IMR-90 (cell line): ENCODE data around the gene TRAF3IP1. TPM values are rescaled to one million over a fixed set of nuclear protein-coding genes. Genes with fewer than 3 reads are reported as not detected.

Experiments
- ATAC-seq: fragments of 200-7000 bp; cut with Tn5 transposase; 2 replicates; pipeline ENCODE4 v1.9.1; 2020; ENCODE audit warnings: low read depth, mild to moderate bottlenecking, moderate library complexity
- BruUV-seq: library from RNA; stranded (reverse); fragments of 400-500 nt; replicated peaks from 2 replicates; lab custom pipeline; 2021; lab: Mats Ljungman, UMichigan
- CTCF ChIA-PET: fragments of 300-600 bp; formaldehyde crosslinking; extraction: SDS; loops from one replicate; lab custom pipeline; 2021; ENCODE audit warnings: antibody characterized with exemption; lab: Yijun Ruan, JAX
- POLR2A ChIA-PET: fragments of 300-600 bp; sonication (Branson Sonifier 250); formaldehyde crosslinking; loops from one replicate; lab custom pipeline; 2022; ENCODE audit warnings: antibody characterized with exemption; ENCODE audit not compliant: unreplicated experiment; lab: Charles Lee
- DNase-seq: peaks from one replicate; pipeline ENCODE4 v3.0.0; 2013
- H2AFZ ChIP-seq: replicated peaks from 2 replicates; pipeline ENCODE3; 2013; ENCODE audit warnings: low read length, mild to moderate bottlenecking; ENCODE audit not compliant: poor library complexity
- H2AK5ac ChIP-seq: 2 replicates; pipeline ENCODE4 v1.6.1; 2013; ENCODE audit warnings: low read depth, low read length, inconsistent platforms
- H2AK9ac ChIP-seq: replicated peaks from 2 replicates; pipeline ENCODE3; 2013; ENCODE audit warnings: mild to moderate bottlenecking, low read depth, low read length, moderate library complexity; ENCODE audit not compliant: poor library complexity
- H2BK120ac ChIP-seq: 2 replicates; pipeline ENCODE4 v1.6.1; 2013; ENCODE audit warnings: low read depth, low read length, inconsistent platforms
- H2BK15ac ChIP-seq: 3 replicates; pipeline ENCODE4 v1.6.1; 2013; ENCODE audit warnings: low read depth, low read length, inconsistent platforms
- H2BK20ac ChIP-seq: 2 replicates; pipeline ENCODE4 v1.6.1; 2013; ENCODE audit warnings: low read depth, mild to moderate bottlenecking, inconsistent platforms, low read length, moderate library complexity
- H2BK5ac ChIP-seq: 2 replicates; pipeline ENCODE4 v1.6.1; 2013; ENCODE audit warnings: mild to moderate bottlenecking, low read depth, low read length, inconsistent platforms; ENCODE audit not compliant: poor library complexity, severe bottlenecking
- H3K14ac ChIP-seq: replicated peaks from 2 replicates; pipeline ENCODE4 v1.6.1; 2013; ENCODE audit warnings: low read depth, low read length, inconsistent platforms
- H3K18ac ChIP-seq: 2 replicates; pipeline ENCODE4 v1.6.1; 2013; ENCODE audit warnings: low read depth, low read length, control low read depth
- H3K23ac ChIP-seq: 2 replicates; pipeline ENCODE4 v1.6.1; 2013; ENCODE audit warnings: low read depth, low read length, inconsistent platforms
- H3K27ac ChIP-seq: 2 replicates; pipeline ENCODE4 v1.5.1; 2013; ENCODE audit warnings: mild to moderate bottlenecking, control low read depth, low read length; ENCODE audit not compliant: insufficient read depth
- H3K27me3 ChIP-seq: 2 replicates; pipeline ENCODE4 v1.6.1; 2013; ENCODE audit warnings: low read length; ENCODE audit not compliant: control insufficient read depth, insufficient read depth
- H3K36me3 ChIP-seq: 2 replicates; pipeline ENCODE4 v1.6.1; 2013; ENCODE audit warnings: low read length, mixed read lengths; ENCODE audit not compliant: control insufficient read depth, insufficient read depth
- H3K4ac ChIP-seq: 2 replicates; pipeline ENCODE4 v1.6.1; 2013; ENCODE audit warnings: low read depth, low read length, inconsistent platforms
- H3K4me1 ChIP-seq: 2 replicates; pipeline ENCODE4 v1.6.1; 2013; ENCODE audit warnings: low read length, mixed read lengths; ENCODE audit not compliant: control insufficient read depth, insufficient read depth
- H3K4me2 ChIP-seq: 2 replicates; pipeline ENCODE4 v1.6.1; 2013; ENCODE audit warnings: low read depth, mild to moderate bottlenecking, control low read depth, low read length, moderate library complexity
- H3K4me3 ChIP-seq: 2 replicates; pipeline ENCODE4 v1.5.1; 2013; ENCODE audit warnings: low read depth, mild to moderate bottlenecking, control low read depth, low read length, moderate library complexity; ENCODE audit not compliant: insufficient read depth
- H3K56ac ChIP-seq: 2 replicates; pipeline ENCODE4 v1.6.1; 2013; ENCODE audit warnings: low read length, inconsistent platforms; ENCODE audit not compliant: insufficient read depth; ENCODE audit errors: extremely low read depth
- H3K79me1 ChIP-seq, 2 experiments: 2 replicates each; pipeline ENCODE4 v1.6.1; 2013; ENCODE audit warnings: low read length in 2 of 2, inconsistent platforms in 1 of 2, low read depth in 1 of 2
- H3K9ac ChIP-seq: 2 replicates; pipeline ENCODE4 v1.6.1; 2013; ENCODE audit warnings: low read depth, low read length, control low read depth
- H3K9me1 ChIP-seq: 2 replicates; pipeline ENCODE4 v1.6.1; 2013; ENCODE audit warnings: low read length, inconsistent platforms; ENCODE audit not compliant: insufficient read depth
- H3K9me3 ChIP-seq: 2 replicates; pipeline ENCODE4 v1.6.1; 2013; ENCODE audit warnings: low read length; ENCODE audit not compliant: control insufficient read depth, insufficient read depth
- H4K20me1 ChIP-seq: 2 replicates; pipeline ENCODE4 v1.6.1; 2013; ENCODE audit warnings: low read length, inconsistent platforms; ENCODE audit not compliant: insufficient read depth
- H4K5ac ChIP-seq: 2 replicates; pipeline ENCODE4 v1.6.1; 2013; ENCODE audit warnings: mild to moderate bottlenecking, low read depth, low read length, control low read depth
- H4K8ac ChIP-seq, 2 experiments: 2 replicates each; pipeline ENCODE4 v1.6.1; 2013; ENCODE audit warnings: low read depth in 2 of 2, low read length in 2 of 2, control low read depth in 1 of 2, inconsistent platforms in 1 of 2
- H4K91ac ChIP-seq: 2 replicates; pipeline ENCODE4 v1.6.1; 2013; ENCODE audit warnings: low read depth, low read length, inconsistent platforms; ENCODE audit not compliant: insufficient read depth
- BHLHE40 ChIP-seq: fragments of 150-350 bp; IDR thresholded peaks from 2 replicates; pipeline ENCODE4 v1.6.1; 2016; ENCODE audit warnings: mild to moderate bottlenecking, low read depth, low read length
- CEBPB ChIP-seq: IDR thresholded peaks from 2 replicates; pipeline ENCODE4 v1.6.1; 2012; ENCODE audit warnings: low read depth, low read length, improper control_type of control experiment
- CHD1 ChIP-seq: IDR thresholded peaks from 2 replicates; pipeline ENCODE4 v1.6.1; 2012; ENCODE audit warnings: low read depth, low read length, improper control_type of control experiment
- MAFK ChIP-seq: IDR thresholded peaks from 2 replicates; pipeline ENCODE4 v1.6.1; 2012; ENCODE audit warnings: low read depth, low read length, improper control_type of control experiment
- MAZ ChIP-seq: IDR thresholded peaks from 2 replicates; pipeline ENCODE4 v1.6.1; 2012; ENCODE audit warnings: low read depth, mild to moderate bottlenecking, low read length, improper control_type of control experiment, moderate library complexity, borderline replicate concordance
- SMC3 ChIP-seq: fragments of 150-350 bp; IDR thresholded peaks from 2 replicates; pipeline ENCODE4 v1.6.1; 2016; ENCODE audit warnings: low read depth, mild to moderate bottlenecking, antibody characterized with exemption, low read length, moderate library complexity
- WGBS, 2 experiments: methylation state at CpG; one replicate each; pipeline versions ENCODE4 v1.1.5 to v1.1.7; 2013; ENCODE audit warnings: missing lambda C conversion rate in 2 of 2; ENCODE audit not compliant: insufficient read length in 1 of 2; ENCODE audit errors: extremely low coverage in 2 of 2; 5-methylcytosine and 5-hydroxymethylcytosine counted together
- dilution Hi-C: fragments of 300-500 bp; cut with HindIII; formaldehyde crosslinking; loops from one replicate; pipeline ENCODE4 v1.14.3; 2018; ENCODE audit warnings: low sequenced_read_pairs; ENCODE audit not compliant: unreplicated experiment
- in situ Hi-C: fragments of 300-500 bp; cut with MboI; formaldehyde crosslinking; loops from 3 replicates; pipeline ENCODE4 v1.14.3; 2019; ENCODE audit warnings: low sequenced_read_pairs, inconsistent platforms, mixed read lengths
- intact Hi-C: fragments of 100-400 bp; cut with micrococcal nuclease; formaldehyde crosslinking; loops from 2 replicates; pipeline ENCODE4 v1.10.0; 2022
- polyA plus RNA-seq, 3 experiments: library from polyadenylated mRNA; depleted of rRNA; stranded (reverse); fragments of >200 nt; gene quantifications; 2 replicates each; pipeline ENCODE4 v1.2.3, GENCODE V29; 2012; ENCODE audit warnings: low replicate concordance in 1 of 3
- total RNA-seq: library from RNA; depleted of rRNA; stranded (reverse); fragments of >200 nt; gene quantifications from 2 replicates; pipeline ENCODE4 v1.2.3, GENCODE V29; 2012
- TF ChIP-seq, protein P1 (sequence below): fragments of 150-350 bp; IDR thresholded peaks from 2 replicates; pipeline ENCODE4 v1.6.1; 2017; ENCODE audit warnings: mild to moderate bottlenecking, antibody characterized with exemption, low read length, low read depth

Gene TRAF3IP1
- total and polyA plus RNA-seq, 2 of the 4 experiments (the other 2 are of a cell fraction): 5.9 to 8.3 TPM

DNA sequence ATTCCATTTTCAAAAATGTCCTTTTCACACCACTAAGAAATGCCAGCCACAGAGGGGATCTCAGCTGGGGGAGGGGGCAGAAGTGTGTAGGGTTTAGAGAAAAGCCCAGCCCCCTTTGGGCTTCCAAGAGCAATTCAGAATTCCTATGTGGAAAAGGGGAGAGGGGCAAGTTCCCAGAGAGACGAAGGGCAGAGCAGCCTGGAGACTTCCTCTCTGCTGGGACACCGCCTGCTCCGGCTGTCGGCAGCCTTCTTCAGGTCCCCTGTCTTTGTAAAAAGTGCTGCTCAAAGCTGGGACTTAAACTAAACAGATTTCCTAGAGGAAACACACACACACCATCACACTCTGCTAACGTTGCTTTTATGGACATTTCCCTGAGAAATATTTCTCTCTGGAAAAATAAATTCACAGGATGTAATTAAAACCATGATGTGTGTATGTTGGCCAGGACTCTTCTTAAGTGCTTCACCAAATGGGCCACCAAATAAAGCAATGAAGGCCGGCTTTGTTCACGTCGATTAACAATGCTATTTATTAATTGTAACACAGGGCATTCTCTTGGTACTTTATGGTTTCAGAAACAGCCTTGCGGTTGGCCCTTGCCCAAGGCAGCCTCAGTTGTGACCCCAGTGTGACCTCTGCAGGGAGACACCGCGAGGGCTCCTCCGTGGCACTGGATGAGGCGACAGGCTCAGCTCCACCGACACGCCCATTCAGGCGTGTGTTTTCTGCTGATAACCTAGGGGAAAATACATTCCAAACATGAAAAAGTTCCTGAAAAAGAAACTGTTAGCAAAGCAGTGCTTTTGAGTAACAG, 100.8 kb downstream of the TRAF3IP1 start:
- H4K8ac ChIP-seq: peak overlapping the region; percentile 12 to 26; a peak in 2 of 4 replicates
- peak overlapping the region; percentile 20 for H2BK120ac ChIP-seq
- no peaks in the 10 kb centered on the region for H3K9me3 ChIP-seq
- BruUV-seq: no TSS peak
- peak overlapping the region; percentile 81; the same call in 1 of the 2 replicates for H3K23ac ChIP-seq
- no peak overlapping the region; the same call in 1 of the 2 replicates for H2AK5ac ChIP-seq
- H3K27ac ChIP-seq: no peak overlapping the region
- ChIA-PET CTCF (no interaction called here), POLR2A (no interaction called here)
- dilution Hi-C loops: no loop called here
- no peak overlapping the region for H3K4me3 ChIP-seq
- intact Hi-C loops: no loop called here
- H3K4me1 ChIP-seq: peaks cover 20% of the 10 kb centered on the region
- peaks cover 12% of the 10 kb centered on the region for H3K9me1 ChIP-seq
- TF ChIP-seq MAZ (no peak), SMC3 (no peak), MAFK (no peak), BHLHE40 (no peak), CHD1 (no peak), CEBPB (no peak)
- TF ChIP-seq, protein P1, sequence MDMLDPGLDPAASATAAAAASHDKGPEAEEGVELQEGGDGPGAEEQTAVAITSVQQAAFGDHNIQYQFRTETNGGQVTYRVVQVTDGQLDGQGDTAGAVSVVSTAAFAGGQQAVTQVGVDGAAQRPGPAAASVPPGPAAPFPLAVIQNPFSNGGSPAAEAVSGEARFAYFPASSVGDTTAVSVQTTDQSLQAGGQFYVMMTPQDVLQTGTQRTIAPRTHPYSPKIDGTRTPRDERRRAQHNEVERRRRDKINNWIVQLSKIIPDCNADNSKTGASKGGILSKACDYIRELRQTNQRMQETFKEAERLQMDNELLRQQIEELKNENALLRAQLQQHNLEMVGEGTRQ: no peak
- H2BK5ac ChIP-seq: peak overlapping the region; percentile 16
- 0 out of 3 replicates have a peak overlapping the region, but pooled peaks have one; percentile 3 for H2BK15ac ChIP-seq
- ATAC-seq (no peak), DNase-seq (no peak)
- peaks cover 0 to 11% of the 10 kb centered on the region in 2 experiments; a peak in 2 of 4 replicates for H3K79me1 ChIP-seq
- peak overlapping the region; percentile 30 for H3K4ac ChIP-seq
- no peak overlapping the region for H3K4me2 ChIP-seq
- peak overlapping the region; percentile 64 for H4K5ac ChIP-seq
- H2AK9ac ChIP-seq: peak overlapping the region; percentile 53
- no peak overlapping the region for H3K56ac ChIP-seq
- peak overlapping the region; percentile 45; the same call in 1 of the 2 replicates for H3K18ac ChIP-seq
- H2AFZ ChIP-seq: peak overlapping the region; percentile 47
- no peaks in the 10 kb centered on the region for H3K27me3 ChIP-seq
- no peaks in the 10 kb centered on the region for H3K36me3 ChIP-seq
- no peaks in the 10 kb centered on the region for H4K20me1 ChIP-seq
- no peak overlapping the region for H3K9ac ChIP-seq
- in situ Hi-C loops: no loop called here
- H4K91ac ChIP-seq: peak overlapping the region; percentile 20; the same call in 1 of the 2 replicates
- H2BK20ac ChIP-seq: peak overlapping the region; percentile 71
- H3K14ac ChIP-seq: peak overlapping the region; percentile 82
- no CpG with 5 or more reads among the region's 16 CpGs for WGBS, 2 experiments
